HCT116 (cell line): Measurements from ENCODE around the gene PPP1R3G. TPM values are rescaled to one million over a fixed set of nuclear protein-coding genes. Genes with fewer than 3 reads are reported as not detected.

Experiments used
- ATAC-seq: fragments of 200-7000 bp; cut with Tn5 transposase; 2 replicates; pipeline ENCODE4 v1.9.1; 2020; ENCODE audit warnings: mild to moderate bottlenecking, moderate library complexity
- BruUV-seq: library from RNA; stranded (reverse); fragments of 400-500 nt; replicated peaks from 2 replicates; lab custom pipeline; 2021; lab: Mats Ljungman, UMichigan
- CTCF ChIA-PET: fragments of 300-600 bp; sonication (Branson Sonifier 250); formaldehyde crosslinking; loops from one replicate; lab custom pipeline; 2021; ENCODE audit warnings: antibody characterized with exemption; lab: Charles Lee
- POLR2A ChIA-PET: fragments of 300-600, 350-600 bp; sonication (Branson Sonifier 250); formaldehyde crosslinking; loops from one replicate; lab custom pipeline; 2021; ENCODE audit warnings: antibody characterized with exemption; lab: Charles Lee
- RAD21 ChIA-PET, 2 experiments: fragments of 300-600 bp; sonication (Branson Sonifier 250); formaldehyde crosslinking; loops; one replicate each; lab custom pipeline; 2023; ENCODE audit warnings: low total read pairs in 2 of 2; ENCODE audit not compliant: uncharacterized antibody in 2 of 2, unreplicated experiment in 2 of 2, low non-redundant PET in 1 of 2; lab: Charles Lee
- DNase-seq: peaks from one replicate; pipeline ENCODE4 v3.0.0-alpha.2; 2010; ENCODE audit warnings: low read depth, low spot score
- H2AFZ ChIP-seq: fragments of 200-600 bp; shearing (Covaris generic), sonication (generic); 2 replicates; pipeline ENCODE4 v1.6.1; 2017; ENCODE audit warnings: low read depth, mixed run types, mixed read lengths, antibody characterized with exemption, low read length; ENCODE audit not compliant: poor library complexity, severe bottlenecking
- H3K27ac ChIP-seq: 2 replicates; pipeline ENCODE4 v1.5.1; 2012; ENCODE audit warnings: low read depth, low read length
- H3K27me3 ChIP-seq: fragments of 200-600 bp; sonication (generic); 2 replicates; pipeline ENCODE4 v1.6.1; 2016; ENCODE audit warnings: mixed run types, low read length, mixed read lengths; ENCODE audit not compliant: insufficient read depth
- H3K36me3 ChIP-seq, 2 experiments: fragments of 200-500 bp in 1 of 2; fragments of 200-600 bp in 1 of 2; sonication (Bioruptor generic) in 1 of 2; sonication (generic) in 1 of 2; 2 replicates each; pipeline versions ENCODE4 v1.5.1 to v1.6.1; 2014 to 2016; ENCODE audit warnings: low read length in 2 of 2, inconsistent platforms in 1 of 2, mixed read lengths in 1 of 2, mixed run types in 1 of 2; ENCODE audit not compliant: insufficient read depth in 2 of 2, control insufficient read depth in 1 of 2
- H3K4me1 ChIP-seq, 2 experiments: fragments of 200-600 bp in 1 of 2; sonication (generic) in 1 of 2; 2 replicates each; pipeline versions ENCODE4 v1.5.1 to v1.6.1; 2012 to 2017; ENCODE audit warnings: low read length in 2 of 2, inconsistent platforms in 1 of 2, mild to moderate bottlenecking in 1 of 2, mixed read lengths in 1 of 2, mixed run types in 1 of 2, moderate library complexity in 1 of 2; ENCODE audit not compliant: insufficient read depth in 2 of 2, control insufficient read depth in 1 of 2
- H3K4me2 ChIP-seq: fragments of 200-600 bp; sonication (generic); 2 replicates; pipeline ENCODE4 v1.6.1; 2017; ENCODE audit warnings: mixed run types, low read length, mixed read lengths
- H3K4me3 ChIP-seq, 2 experiments: fragments of 200-600 bp in 1 of 2; sonication (generic) in 1 of 2; replicated peaks in 1 of 2; 2 replicates each; pipeline ENCODE4 v1.5.1; 2011 to 2016; ENCODE audit warnings: low read length in 2 of 2, control low read depth in 1 of 2, low read depth in 1 of 2, mild to moderate bottlenecking in 1 of 2, mixed read lengths in 1 of 2, mixed run types in 1 of 2
- H3K79me2 ChIP-seq: fragments of 200-600 bp; sonication (generic); 2 replicates; pipeline ENCODE4 v1.6.1; 2017; ENCODE audit warnings: mild to moderate bottlenecking, mixed run types, low read length, moderate library complexity, mixed read lengths; ENCODE audit not compliant: insufficient read depth
- H3K9ac ChIP-seq: fragments of 200-600 bp; sonication (generic); 2 replicates; pipeline ENCODE4 v1.6.1; 2016; ENCODE audit warnings: low read length, mixed read lengths
- H3K9me2 ChIP-seq: fragments of 200-600 bp; sonication (generic), shearing (Covaris generic); 2 replicates; pipeline ENCODE4 v1.6.1; 2017; ENCODE audit warnings: mixed run types, mild to moderate bottlenecking, moderate library complexity; ENCODE audit not compliant: insufficient read depth
- H3K9me3 ChIP-seq, 2 experiments: fragments of 200-500 bp in 1 of 2; fragments of 200-600 bp in 1 of 2; sonication (Bioruptor generic) in 1 of 2; sonication (generic) in 1 of 2; 2 replicates each; pipeline ENCODE4 v1.6.1; 2014 to 2017; ENCODE audit warnings: low read length in 2 of 2, mixed read lengths in 2 of 2, inconsistent platforms in 1 of 2, low read depth in 1 of 2, mild to moderate bottlenecking in 1 of 2, mixed run types in 1 of 2, moderate library complexity in 1 of 2; ENCODE audit not compliant: control insufficient read depth in 1 of 2, insufficient read depth in 1 of 2
- H4K20me1 ChIP-seq: fragments of 200-600 bp; sonication (generic), shearing (Covaris generic); 2 replicates; pipeline ENCODE4 v1.6.1; 2017; ENCODE audit warnings: mixed run types, mild to moderate bottlenecking, moderate library complexity; ENCODE audit not compliant: insufficient read depth
- ATF3 ChIP-seq: IDR thresholded peaks from 2 replicates; pipeline ENCODE4 v1.6.1; 2012
- CEBPB ChIP-seq: IDR thresholded peaks from 2 replicates; pipeline ENCODE4 v1.6.1; 2012; ENCODE audit warnings: low read depth
- CTCF ChIP-seq, 3 experiments: fragments of 200-600 bp in 1 of 3; sonication (generic) in 1 of 3; IDR thresholded peaks in 2 of 3; conservative IDR thresholded peaks in 1 of 3; 2 replicates each; pipeline ENCODE4 v1.5.1; 2012 to 2017; ENCODE audit warnings: low read depth in 2 of 3, low read length in 2 of 3, antibody characterized with exemption in 1 of 3, borderline replicate concordance in 1 of 3, control low read depth in 1 of 3, mild to moderate bottlenecking in 1 of 3, mixed read lengths in 1 of 3, mixed run types in 1 of 3, moderate library complexity in 1 of 3; ENCODE audit not compliant: insufficient read depth in 1 of 3
- EGR1 ChIP-seq: IDR thresholded peaks from 2 replicates; pipeline ENCODE4 v1.6.1; 2012; ENCODE audit warnings: low read depth
- EZH2 ChIP-seq: fragments of 200-600 bp; sonication (generic); IDR thresholded peaks from 2 replicates; pipeline ENCODE4 v1.6.1; 2017; ENCODE audit warnings: antibody characterized with exemption, mixed run types
- FOSL1 ChIP-seq: IDR thresholded peaks from 2 replicates; pipeline ENCODE4 v1.6.1; 2012; ENCODE audit warnings: low read depth
- POLR2A ChIP-seq: IDR thresholded peaks from 2 replicates; pipeline ENCODE4 v1.7.0; 2011; ENCODE audit warnings: borderline replicate concordance; ENCODE audit not compliant: insufficient read depth, insufficient read length; ENCODE audit errors: extremely low read depth
- RAD21 ChIP-seq: IDR thresholded peaks from 2 replicates; pipeline ENCODE4 v1.6.1; 2012; ENCODE audit warnings: low read depth, mild to moderate bottlenecking
- SIN3A ChIP-seq: IDR thresholded peaks from 2 replicates; pipeline ENCODE4 v1.6.1; 2012; ENCODE audit warnings: low read depth
- SP1 ChIP-seq: IDR thresholded peaks from 2 replicates; pipeline ENCODE4 v1.6.1; 2012; ENCODE audit warnings: low read depth
- SRF ChIP-seq: IDR thresholded peaks from 2 replicates; pipeline ENCODE4 v1.6.1; 2012; ENCODE audit warnings: low read depth
- TCF7L2 ChIP-seq: IDR thresholded peaks from 2 replicates; pipeline ENCODE4 v1.7.0; 2011; ENCODE audit warnings: borderline replicate concordance, inconsistent platforms; ENCODE audit not compliant: insufficient read depth, insufficient read length; ENCODE audit errors: extremely low read depth
- YY1 ChIP-seq: IDR thresholded peaks from 2 replicates; pipeline ENCODE4 v1.6.1; 2011; ENCODE audit warnings: low read length, low read depth, moderate library complexity, mild to moderate bottlenecking; ENCODE audit not compliant: insufficient replicate concordance; ENCODE audit errors: extremely low read depth
- ZBTB33 ChIP-seq: IDR thresholded peaks from 2 replicates; pipeline ENCODE4 v1.6.1; 2011; ENCODE audit warnings: mild to moderate bottlenecking, low read length, moderate library complexity; ENCODE audit not compliant: insufficient replicate concordance; ENCODE audit errors: extremely low read depth
- intact Hi-C: fragments of 100-400 bp; cut with micrococcal nuclease; formaldehyde crosslinking; loops from 2 replicates; pipeline ENCODE4 v1.10.0; 2022
- total RNA-seq: library from RNA; stranded (reverse); gene quantifications from one replicate; pipeline ENCODE4 v1.2.1, GENCODE V29; 2021; ENCODE audit not compliant: unreplicated experiment

The PPP1R3G gene
- total RNA-seq, 1 experiment from 2014 or later, result 0.27 TPM

GRCh38 chr6:5093231-5094015 is 8.3 kb downstream of the PPP1R3G start:
- intact Hi-C loops, result no loop called here
- no peak for ATAC-seq
- no peaks in the 10 kb centered on the region for H3K27me3 ChIP-seq
- ChIA-PET CTCF (no interaction called here), POLR2A (no interaction called here), RAD21 (no interaction called here)
- H3K27ac ChIP-seq, result no peak overlapping the region
- DNase-seq, result no peak
- H3K9me3 ChIP-seq, result no peaks in the 10 kb centered on the region
- H3K36me3 ChIP-seq, result no peaks in the 10 kb centered on the region
- H2AFZ ChIP-seq, result no peak overlapping the region
- no peak overlapping the region for H3K4me3 ChIP-seq
- no peaks in the 10 kb centered on the region for H3K4me1 ChIP-seq
- H3K79me2 ChIP-seq, result no peaks in the 10 kb centered on the region
- H3K9ac ChIP-seq, result no peak overlapping the region
- no peaks in the 10 kb centered on the region for H3K9me2 ChIP-seq
- H3K4me2 ChIP-seq, result no peak overlapping the region
- H4K20me1 ChIP-seq, result no peaks in the 10 kb centered on the region
- TF ChIP-seq YY1, result no peak
- TF ChIP-seq EGR1, result no peak
- no peak for TF ChIP-seq SP1
- no peak for TF ChIP-seq ATF3
- TF ChIP-seq FOSL1, result no peak
- no peak for TF ChIP-seq SIN3A
- no peak for TF ChIP-seq TCF7L2
- BruUV-seq, result no TSS peak

- no peak overlapping the region for H3K27ac ChIP-seq
- ChIA-PET RAD21 (no interaction called here), POLR2A (no interaction called here), CTCF (no interaction called here)
- H3K79me2 ChIP-seq, result no peaks in the 10 kb centered on the region
- H3K9ac ChIP-seq, result no peak overlapping the region
- no peak for DNase-seq
- no peaks in the 10 kb centered on the region for H3K9me2 ChIP-seq
- intact Hi-C loops, result no loop called here
- no peaks in the 10 kb centered on the region for H3K27me3 ChIP-seq
- no TSS peak for BruUV-seq
- no peaks in the 10 kb centered on the region for H4K20me1 ChIP-seq
- no peak overlapping the region for H3K4me2 ChIP-seq
- H3K4me1 ChIP-seq, result peaks cover 0 to 1% of the 10 kb centered on the region in 2 experiments; a peak in 2 of 4 replicates
- H2AFZ ChIP-seq, result no peak overlapping the region
- TF ChIP-seq CEBPB (no peak), ATF3 (no peak), POLR2A (no peak), CTCF (IDR thresholded peaks at IDR 0.05 in 2 of 3, conservative IDR thresholded peaks at IDR 0.05 in 1 of 3; ENCODE audit: borderline replicate concordance in 1 of 3, insufficient read depth in 1 of 3, low read depth in 2 of 3, low read length in 2 of 3) (no peak), RAD21 (no peak), ZBTB33 (no peak), SRF (no peak), EGR1 (no peak), EZH2 (no peak)
- H3K4me3 ChIP-seq, result no peak overlapping the region
- ATAC-seq, result no peak
- H3K36me3 ChIP-seq, result no peaks in the 10 kb centered on the region
- H3K9me3 ChIP-seq, result no peaks in the 10 kb centered on the region
Measured at GRCh38 chr6:5094327-5094726, 9.2 kb downstream of the PPP1R3G start.
